Body of pancreas (tissue), 4 donors: ENCODE results near the gene ZC3H7B.

Source experiments
- CTCF ChIP-seq, 7 experiments: fragments of 450-650 bp in 4 of 7; fragments of 200-600 bp in 3 of 7; sonication (generic) in 3 of 7; IDR thresholded peaks; one replicate each; pipeline ENCODE4 v1.5.1; 2016 to 2019; ENCODE audit warnings: antibody characterized with exemption in 7 of 7
- POLR2A ChIP-seq, 3 donors: fragments of 450-650 bp; IDR thresholded peaks; one replicate each; pipeline ENCODE4 v1.6.1; 2016; ENCODE audit warnings: antibody characterized with exemption in 3 of 3, mild to moderate bottlenecking in 2 of 3

DNA sequence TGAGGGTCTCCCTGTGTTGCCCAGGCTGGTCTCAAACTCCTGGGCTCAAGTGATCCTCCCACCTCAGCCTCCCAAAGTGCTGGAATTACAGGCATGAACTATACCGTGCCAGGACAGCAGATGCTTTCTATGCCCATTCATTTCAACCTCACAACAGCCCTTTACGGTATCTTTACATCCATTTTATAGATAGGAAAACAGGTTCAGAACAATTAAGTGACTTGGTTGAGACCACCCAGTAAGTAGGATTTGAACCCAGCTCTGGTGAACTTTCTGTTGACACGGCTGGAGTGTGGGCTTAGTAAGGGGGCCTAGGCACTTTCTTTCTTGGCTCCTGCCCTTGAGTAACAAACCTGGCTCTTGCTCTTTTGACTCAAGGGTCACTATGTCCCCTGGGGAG lies 106.1 kb downstream of the ZC3H7B start:
- TF ChIP-seq CTCF (IDR thresholded peaks at IDR 0.05): no peak
- TF ChIP-seq POLR2A (IDR thresholded peaks at IDR 0.05): no peak
